ENCODE measurements around the gene PRICKLE4. TPM values are rescaled to one million over a fixed set of nuclear protein-coding genes. Genes with fewer than 3 reads are reported as not detected.

The PRICKLE4 gene
- total RNA-seq, 2 experiments from 2014 or later = 1.8 to 2.6 TPM

DNA sequence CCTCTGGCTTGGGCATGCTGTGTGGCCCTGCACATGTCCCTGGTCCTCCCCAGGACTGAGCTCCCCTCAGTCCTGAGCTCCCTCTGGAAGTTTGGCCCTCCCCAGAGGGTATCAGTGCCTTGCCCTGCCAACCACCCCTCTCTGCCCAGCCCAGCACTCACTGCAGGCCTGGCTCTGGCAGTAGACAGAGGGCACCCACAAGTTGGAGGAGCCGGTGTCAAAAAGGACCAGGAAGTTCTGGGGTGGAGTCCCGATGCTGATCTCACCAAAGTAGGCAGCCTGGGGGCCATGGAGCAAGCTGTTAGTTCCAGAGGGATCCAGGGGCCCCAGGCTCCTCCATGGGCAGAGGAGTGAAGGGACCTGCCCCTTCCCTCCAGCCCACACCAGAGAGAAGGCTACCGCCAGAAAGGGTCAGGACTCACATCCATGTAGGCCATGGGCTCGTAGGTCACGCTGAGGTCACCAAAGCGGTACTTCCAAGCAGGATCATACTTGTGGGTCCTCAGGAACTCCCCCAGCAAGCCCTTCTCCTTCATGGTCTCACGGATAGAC lies 36.3 kb upstream of the PRICKLE4 start:
- Histone ChIP-seq H2AFZ (ENCODE audit: low read length) (no peak overlapping the region), H3K4me3 (ENCODE audit: low read depth, low read length, poor library complexity, severe bottlenecking) (no peak overlapping the region), H3K9me2 (ENCODE audit: insufficient read depth, low read length) (no peaks in the 10 kb centered on the region), H3K4me2 (ENCODE audit: low read length) (no peak overlapping the region), H3K27ac (ENCODE audit: low read depth, low read length, poor library complexity, severe bottlenecking) (no peak overlapping the region), H3K9me3 (ENCODE audit: low read length) (no peaks in the 10 kb centered on the region), H3K79me2 (ENCODE audit: insufficient read depth, low read depth, low read length) (no peaks in the 10 kb centered on the region), H4K20me1 (ENCODE audit: insufficient read depth, low read length) (no peaks in the 10 kb centered on the region), H3K36me3 (ENCODE audit: insufficient read depth, low read length) (no peaks in the 10 kb centered on the region), H3K4me1 (ENCODE audit: insufficient read depth, low read length, poor library complexity, severe bottlenecking) (no peaks in the 10 kb centered on the region)
- ChIA-PET POLR2A (no interaction called here), CTCF (ENCODE audit: unreplicated experiment) (no interaction called here)
- TF ChIP-seq EZH2phosphoT487 (IDR thresholded peaks at IDR 0.05; ENCODE audit: borderline replicate concordance, low read depth, low read length) (no peak), CTCF (conservative IDR thresholded peaks at IDR 0.05; ENCODE audit: low read length) (no peak)
- no TSS peak for BruUV-seq (replicated peaks)
- intact Hi-C loops (cut with micrococcal nuclease; ENCODE audit: unreplicated experiment) = no loop called here
- no peak for DNase-seq (ENCODE audit: low spot score)

DNA sequence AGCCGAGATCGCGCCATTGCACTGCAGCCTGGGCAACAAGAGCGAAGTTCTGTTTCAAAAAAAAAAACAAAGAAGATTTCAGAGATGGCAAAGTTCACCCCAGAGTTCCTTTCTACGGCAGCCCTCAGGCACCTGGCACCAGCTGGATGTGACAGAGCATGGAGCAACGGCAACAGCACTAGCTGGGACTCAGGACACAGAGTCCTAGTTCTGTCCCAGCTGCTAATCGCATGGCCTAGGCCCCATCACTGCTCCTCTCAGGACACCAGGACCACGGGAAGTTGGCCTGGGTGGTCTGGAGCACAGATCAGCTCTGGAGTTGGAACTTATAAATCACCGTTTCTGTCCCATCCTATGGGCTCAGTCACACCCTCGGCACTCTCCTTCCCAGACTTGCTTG lies 34.5 kb upstream of the PRICKLE4 start:
- H2AFZ ChIP-seq (ENCODE audit: low read length) = no peak overlapping the region
- TF ChIP-seq EZH2phosphoT487 (IDR thresholded peaks at IDR 0.05; ENCODE audit: borderline replicate concordance, low read depth, low read length) (no peak), CTCF (conservative IDR thresholded peaks at IDR 0.05; ENCODE audit: low read length) (no peak)
- intact Hi-C loops (cut with micrococcal nuclease; ENCODE audit: unreplicated experiment) = no loop called here
- no peak for DNase-seq (ENCODE audit: low spot score)
- ChIA-PET CTCF (ENCODE audit: unreplicated experiment) (no interaction called here), POLR2A (interaction anchor here (0.5 to 1.0 kb wide), 3 partner anchors 12 to 1205 kb away, joined by 3 to 5 read pairs (median 4); no protein-coding TSS in a partner anchor)
- no peak overlapping the region for H3K4me2 ChIP-seq (ENCODE audit: low read length)
- no peak overlapping the region for H3K4me3 ChIP-seq (ENCODE audit: low read depth, low read length, poor library complexity, severe bottlenecking)
- no peaks in the 10 kb centered on the region for H4K20me1 ChIP-seq (ENCODE audit: insufficient read depth, low read length)
- no TSS peak for BruUV-seq (replicated peaks)
- no peak overlapping the region for H3K27ac ChIP-seq (ENCODE audit: low read depth, low read length, poor library complexity, severe bottlenecking)
- no peaks in the 10 kb centered on the region for H3K79me2 ChIP-seq (ENCODE audit: insufficient read depth, low read depth, low read length)
- no peaks in the 10 kb centered on the region for H3K9me3 ChIP-seq (ENCODE audit: low read length)
- no peaks in the 10 kb centered on the region for H3K36me3 ChIP-seq (ENCODE audit: insufficient read depth, low read length)
- H3K4me1 ChIP-seq (ENCODE audit: insufficient read depth, low read length, poor library complexity, severe bottlenecking) = no peaks in the 10 kb centered on the region
- no peaks in the 10 kb centered on the region for H3K9me2 ChIP-seq (ENCODE audit: insufficient read depth, low read length)

- H3K9me3 ChIP-seq (ENCODE audit: low read length) = no peaks in the 10 kb centered on the region
- H3K27ac ChIP-seq (ENCODE audit: low read depth, low read length, poor library complexity, severe bottlenecking) = no peak within 1 kb of the TSS
- no peaks in the 10 kb centered on the region for H3K36me3 ChIP-seq (ENCODE audit: insufficient read depth, low read length)
- H3K4me1 ChIP-seq (ENCODE audit: insufficient read depth, low read length, poor library complexity, severe bottlenecking) = no peaks in the 10 kb centered on the region
- intact Hi-C loops (cut with micrococcal nuclease; ENCODE audit: unreplicated experiment) = no loop called here
- POLR2A ChIA-PET = interaction anchor here (1.2 kb wide), 1 partner anchor 21 kb away, joined by 3 read pairs; no protein-coding TSS in a partner anchor
- no peak within 1 kb of the TSS for H2AFZ ChIP-seq (ENCODE audit: low read length)
- no peak for DNase-seq (ENCODE audit: low spot score)
- no TSS peak for BruUV-seq (replicated peaks)
- H4K20me1 ChIP-seq (ENCODE audit: insufficient read depth, low read length) = no peaks in the 10 kb centered on the region
- CTCF ChIA-PET (ENCODE audit: unreplicated experiment) = interaction anchor here (0.5 kb wide), 1 partner anchor 420 kb away, joined by 3 read pairs; no protein-coding TSS in a partner anchor
- no peak within 1 kb of the TSS for H3K4me2 ChIP-seq (ENCODE audit: low read length)
- TF ChIP-seq EZH2phosphoT487 (IDR thresholded peaks at IDR 0.05; ENCODE audit: borderline replicate concordance, low read depth, low read length) (no peak), CTCF (conservative IDR thresholded peaks at IDR 0.05; ENCODE audit: low read length) (no peak)
- no peaks in the 10 kb centered on the region for H3K79me2 ChIP-seq (ENCODE audit: insufficient read depth, low read depth, low read length)
- no peak within 1 kb of the TSS for H3K4me3 ChIP-seq (ENCODE audit: low read depth, low read length, poor library complexity, severe bottlenecking)
- H3K9me2 ChIP-seq (ENCODE audit: insufficient read depth, low read length) = no peaks in the 10 kb centered on the region
Observed at GRCh38 chr6:41747256-41748101, 33.1 kb upstream of the PRICKLE4 start, which contains the start of gene PGC. TSS of gene PGC (minus strand) at chr6:41747397. CDS start at chr6:41747334, 63 bp downstream.

Measured in OCI-LY7 (cell line).